HL-60/S4 (cell line): ENCODE measurements around the gene MAGI2.

Source experiments
- in situ Hi-C: fragments of 300-500 bp; cut with MboI; formaldehyde crosslinking; loops from 2 replicates; pipeline ENCODE4 v1.14.3; 2022; ENCODE audit warnings: low sequenced_read_pairs

MAGI2 gene

DNA sequence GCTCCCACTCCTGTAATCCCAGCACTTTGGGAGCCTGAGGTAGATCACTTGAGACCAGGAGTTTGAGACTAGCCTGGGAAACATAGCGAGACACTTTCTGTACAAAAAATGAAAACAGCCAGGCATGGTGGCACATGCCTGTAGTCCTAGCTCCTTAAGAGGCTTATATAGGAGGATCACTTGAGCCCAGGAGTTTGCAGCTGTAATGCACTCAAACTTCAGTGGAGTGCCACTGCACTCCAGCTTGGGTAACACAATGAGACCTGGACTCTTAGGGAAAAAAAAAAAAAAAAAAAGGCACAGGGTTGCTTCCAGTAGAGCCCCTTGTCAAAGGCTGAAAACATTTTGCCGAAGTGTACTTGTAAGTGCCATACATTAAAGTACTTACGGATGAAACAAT lies 1459.6 kb downstream of the MAGI2 start:
- in situ Hi-C loops: no loop called here

DNA sequence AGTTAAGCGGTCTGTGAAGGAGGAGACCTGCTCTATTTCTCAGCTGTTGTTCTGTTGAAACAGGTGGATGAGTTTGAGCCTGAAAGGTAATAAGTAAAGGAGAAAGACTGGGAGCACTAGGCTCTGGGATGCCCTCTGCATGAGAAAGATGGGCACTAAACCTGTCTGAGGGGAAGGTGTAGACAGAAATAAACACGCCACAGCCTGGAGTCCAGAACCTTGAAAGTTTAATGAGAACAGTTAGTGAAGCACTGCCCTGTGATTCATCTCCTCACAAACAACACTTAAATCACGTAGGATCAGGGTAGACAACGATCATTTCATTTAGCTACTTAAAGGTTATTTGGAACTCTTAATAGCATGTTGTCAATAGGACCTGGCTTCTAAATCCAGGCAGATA lies 1461.8 kb downstream of the MAGI2 start:
- in situ Hi-C loops: no loop called here

DNA sequence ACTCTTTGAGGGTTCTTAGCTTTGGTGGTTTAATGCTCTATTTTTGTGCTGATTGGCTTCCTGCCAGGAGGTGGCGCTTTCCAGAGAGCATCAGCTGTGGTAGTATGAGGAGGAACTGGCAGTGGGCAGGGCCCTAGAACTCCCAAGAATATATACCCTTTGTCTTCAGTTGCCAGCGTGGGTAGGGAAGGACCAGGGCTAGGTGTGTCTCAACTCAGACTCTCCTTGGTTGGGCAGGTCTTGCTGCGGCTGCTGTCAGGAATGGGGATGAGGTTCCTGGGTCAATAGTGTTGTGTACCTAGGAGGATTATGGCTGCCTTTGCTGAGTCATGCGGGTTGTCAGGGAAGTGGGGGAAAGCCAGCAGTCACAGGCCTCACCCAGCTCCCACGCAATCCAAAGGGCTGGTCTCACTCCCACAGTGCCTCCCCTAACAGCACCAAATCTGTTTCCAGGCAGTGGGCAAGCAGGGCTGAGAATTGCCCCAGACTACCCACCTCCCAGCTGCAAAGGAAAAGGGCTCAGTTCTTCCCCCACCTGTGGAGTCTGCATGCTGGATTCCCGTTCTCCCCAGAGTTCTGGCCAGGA lies 1463.4 kb downstream of the MAGI2 start:
- in situ Hi-C loops: no loop called here

DNA sequence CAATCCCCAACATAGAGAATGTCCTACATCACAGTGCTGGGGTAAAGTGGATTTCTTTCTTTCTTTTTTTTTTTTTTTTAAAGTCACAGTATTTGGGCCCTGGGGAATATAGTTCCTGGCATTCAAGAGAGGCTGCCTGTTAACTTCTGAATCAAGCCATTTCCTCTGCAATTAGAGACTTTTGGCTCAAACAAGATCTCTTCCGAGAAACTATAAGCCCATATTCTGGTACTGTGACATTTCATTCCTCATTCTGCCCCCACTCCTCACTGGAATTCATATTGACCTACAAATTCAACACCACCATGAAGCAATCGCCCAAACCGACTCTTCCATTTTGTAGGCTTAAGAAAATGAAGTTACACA lies 1467.5 kb downstream of the MAGI2 start:
- in situ Hi-C loops: no loop called here

DNA sequence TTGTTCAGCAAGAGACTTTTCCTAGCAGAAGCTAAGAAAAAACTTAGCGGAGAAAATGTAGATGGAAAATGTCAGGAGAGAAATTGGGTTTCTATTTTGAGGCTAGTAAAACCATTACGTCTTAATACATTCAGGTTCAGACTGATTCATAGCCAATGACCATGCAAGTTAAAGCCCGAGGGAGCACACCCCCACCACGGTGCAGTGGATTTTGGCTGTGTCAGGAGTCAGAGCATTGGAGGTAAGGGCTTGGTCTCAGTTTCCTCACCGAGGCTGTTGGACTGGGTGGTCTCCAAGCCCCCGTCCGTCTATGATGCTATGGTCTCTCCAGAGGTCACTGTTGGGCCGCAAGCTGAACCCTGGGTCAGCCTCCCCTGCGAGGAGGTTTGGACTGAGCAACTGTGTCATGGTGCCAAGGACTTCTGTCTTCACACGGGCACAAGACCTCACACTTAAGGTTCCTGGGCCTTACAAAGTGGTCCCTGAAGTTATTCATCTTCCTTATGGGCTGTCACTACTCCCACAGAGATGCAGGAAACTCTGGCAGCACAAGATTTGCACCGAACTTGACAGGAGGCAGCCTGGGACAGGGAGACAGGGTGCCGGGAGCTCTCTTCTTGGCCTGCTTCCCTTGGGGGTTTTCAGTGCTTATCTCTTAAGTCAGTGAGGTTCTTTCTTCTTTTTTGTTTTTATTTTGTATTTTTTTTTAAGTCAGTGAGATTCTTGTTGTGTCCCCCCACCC lies 1468.1 kb downstream of the MAGI2 start:
- in situ Hi-C loops: no loop called here

DNA sequence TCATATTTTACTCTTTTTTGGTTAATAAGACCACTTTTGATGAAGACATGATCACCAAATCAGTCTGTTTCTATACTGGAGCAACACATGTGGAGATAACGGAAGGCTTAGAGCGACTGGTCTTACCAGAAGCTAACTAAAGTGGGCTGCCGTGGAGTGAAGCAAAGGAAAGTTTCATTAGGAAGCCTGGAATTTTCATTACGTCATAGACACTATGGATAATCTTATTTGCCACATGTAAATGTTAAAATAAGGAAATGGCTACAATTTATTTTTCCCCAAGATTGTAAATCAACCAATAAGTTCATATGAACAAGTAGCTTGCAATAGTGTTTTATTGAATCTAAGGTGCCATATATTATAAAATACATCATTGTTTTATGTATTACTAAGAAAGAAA lies 1469.5 kb downstream of the MAGI2 start:
- in situ Hi-C loops: no loop called here

DNA sequence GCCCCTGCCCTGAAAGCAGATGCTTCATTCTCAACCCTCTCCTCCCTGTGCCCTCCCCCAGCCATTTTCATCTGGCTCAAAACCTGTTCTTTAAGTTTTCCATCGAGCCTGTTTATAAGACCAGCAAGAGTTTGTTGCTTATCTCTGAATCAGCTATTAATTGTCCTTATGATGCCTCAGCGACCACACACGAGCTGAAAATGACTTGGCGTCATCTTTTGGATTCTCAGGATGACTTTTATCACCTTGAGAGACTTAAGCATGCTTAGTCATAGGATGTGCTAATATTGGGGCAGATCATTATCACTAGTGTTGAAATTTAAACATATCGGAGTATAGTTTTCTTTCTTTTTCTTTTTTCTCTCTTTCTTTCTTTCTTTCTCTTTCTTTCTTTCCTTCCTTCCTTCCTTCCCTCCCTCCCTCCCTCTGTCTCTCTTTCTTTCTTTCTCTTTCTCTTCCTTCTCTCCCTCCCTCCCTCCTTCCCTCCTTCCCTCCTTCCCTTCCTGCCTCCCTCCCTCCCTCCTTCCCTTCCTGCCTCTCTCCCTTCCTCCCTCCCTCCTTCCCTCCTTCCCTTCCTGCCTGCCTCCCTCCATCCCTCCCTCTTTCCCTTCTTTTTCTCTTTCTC lies 1470.4 kb downstream of the MAGI2 start:
- in situ Hi-C loops: no loop called here

DNA sequence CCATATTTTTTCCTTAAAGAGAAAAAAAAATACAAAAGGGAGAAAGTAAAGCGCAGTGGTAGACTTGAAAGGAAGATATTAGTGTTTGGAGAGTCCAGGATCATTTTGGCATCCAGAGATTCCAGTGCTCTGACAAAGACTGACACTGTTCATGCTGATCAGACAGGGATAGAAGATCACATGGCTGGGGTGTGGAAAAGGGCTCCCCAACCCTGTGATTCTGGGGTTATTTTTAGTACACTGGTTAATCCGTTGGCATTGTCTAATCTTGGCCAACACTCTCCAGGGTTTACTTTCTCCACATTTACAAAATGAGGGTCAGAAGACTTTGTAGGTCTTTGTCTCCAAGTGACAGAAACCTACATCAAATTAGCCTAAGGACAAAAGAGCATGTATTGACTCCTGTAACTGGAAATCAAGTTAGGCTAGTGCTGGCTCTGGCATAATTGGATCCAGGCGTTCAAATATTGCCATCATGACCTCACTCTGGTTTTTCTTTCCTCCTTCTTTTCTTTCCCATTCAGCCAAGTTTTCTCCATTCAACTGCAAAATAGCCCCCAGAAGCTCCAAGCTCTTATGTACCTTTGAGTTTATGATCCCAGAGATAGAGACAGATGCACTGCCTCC lies 1473.3 kb downstream of the MAGI2 start:
- in situ Hi-C loops: no loop called here

DNA sequence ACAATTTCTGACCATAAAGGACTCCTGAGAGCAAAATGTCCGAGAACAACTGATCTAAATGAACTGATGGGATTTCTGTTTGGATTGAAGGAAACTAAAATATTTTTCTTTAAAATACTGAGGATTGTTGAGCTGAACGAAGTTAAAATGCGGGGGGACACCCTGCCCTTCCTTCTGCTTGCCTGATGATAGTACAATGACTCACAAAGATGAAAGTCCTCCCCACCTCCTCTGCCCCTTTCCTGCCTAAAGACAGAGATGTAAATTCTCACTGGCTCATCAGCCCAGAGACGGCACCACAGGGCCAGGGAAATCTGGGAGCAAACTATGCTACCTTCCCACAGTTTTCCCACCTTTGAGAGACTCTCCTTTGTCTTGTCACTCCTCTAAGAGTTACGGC lies 1474.2 kb downstream of the MAGI2 start:
- in situ Hi-C loops: no loop called here

DNA sequence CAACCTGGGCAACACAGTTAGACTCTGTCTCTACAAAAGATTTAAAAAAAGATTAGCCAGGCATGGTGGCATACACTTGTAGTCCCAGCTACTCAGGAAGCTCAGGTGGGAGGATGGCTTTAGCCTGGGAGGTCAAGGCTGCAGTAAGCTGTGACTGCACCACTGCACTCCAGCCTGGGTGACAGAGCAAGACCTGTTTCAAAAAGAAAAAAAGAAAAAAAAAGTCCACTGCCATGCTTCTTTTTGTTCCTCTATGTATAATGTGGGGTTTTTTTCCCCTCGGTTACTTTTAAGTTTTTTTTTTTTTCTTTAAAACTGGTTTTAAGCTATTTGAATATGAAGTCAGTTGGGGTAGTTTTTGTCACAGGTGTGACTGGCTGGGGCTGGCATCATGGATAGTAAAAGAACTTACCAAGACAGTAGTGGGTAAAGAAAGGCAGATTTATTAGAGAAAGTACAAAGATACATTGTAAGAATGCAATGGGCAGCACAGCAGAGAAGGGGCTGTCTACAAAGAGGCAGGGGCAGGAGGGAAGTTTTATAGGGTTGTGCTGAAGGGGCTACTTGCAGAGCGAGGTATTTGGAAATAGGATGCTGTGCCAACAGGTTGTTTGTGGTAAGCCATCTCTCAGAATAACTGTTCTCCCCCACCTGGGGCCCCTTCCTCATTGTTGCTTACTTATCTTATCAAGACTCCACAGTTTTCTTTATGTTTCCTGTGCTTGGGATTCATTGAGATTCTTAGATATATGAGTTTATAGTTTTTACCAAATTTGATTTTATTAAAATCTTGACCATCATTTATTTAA lies 1477.6 kb downstream of the MAGI2 start:
- in situ Hi-C loops: no loop called here

DNA sequence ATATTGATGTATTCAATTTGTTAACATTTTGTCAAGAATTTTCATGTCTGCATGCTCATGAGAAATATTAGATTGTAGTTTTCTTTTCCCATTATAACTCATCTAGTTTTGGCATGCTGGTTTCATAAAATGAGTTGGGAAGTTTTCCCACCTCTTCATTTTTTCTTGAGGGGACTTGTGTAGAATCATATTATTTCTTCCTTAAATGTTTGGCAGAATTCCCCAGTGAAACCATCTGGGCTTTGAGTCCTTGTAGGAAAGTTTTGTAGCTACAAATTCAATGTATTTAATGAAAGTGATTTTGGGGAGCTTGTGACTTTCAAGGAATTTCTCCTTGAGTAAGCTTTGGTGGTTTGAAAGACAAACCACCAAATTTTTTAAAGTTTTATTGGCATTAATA lies 1481.7 kb downstream of the MAGI2 start:
- in situ Hi-C loops: no loop called here

DNA sequence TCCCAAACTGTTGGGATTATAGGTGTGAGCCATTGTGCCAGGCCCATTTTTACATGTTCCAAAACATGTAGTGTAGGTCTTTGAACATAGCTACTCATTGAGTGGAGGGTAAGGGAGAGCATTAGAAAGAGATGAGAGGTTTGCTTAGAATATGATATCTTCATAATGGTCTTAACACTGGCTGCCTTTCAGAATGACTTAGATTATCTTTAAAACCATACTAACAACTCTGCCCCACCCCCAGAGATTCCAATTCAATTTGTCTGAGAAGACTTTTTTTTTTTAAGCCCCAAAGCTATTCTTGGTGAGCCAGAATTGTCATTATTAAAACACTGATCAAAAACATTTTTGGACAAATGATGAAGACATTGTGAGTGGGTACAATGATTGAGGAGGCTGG lies 1486.0 kb downstream of the MAGI2 start:
- in situ Hi-C loops: no loop called here
